Activated CD4-positive, alpha-beta T cell treated with anti-CD3 and anti-CD28 coated beads for 1 hour (primary cell): ENCODE results near the gene CCT8L2.
"Not testable (repeated sequence)": the region's sequence is repeated elsewhere in the genome, so short reads cannot be mapped to it uniquely, and the experiment has no call there.

Source experiments
- DNase-seq: peaks from one replicate; pipeline ENCODE4 v3.0.0-alpha.2; 2020

The CCT8L2 gene

DNA sequence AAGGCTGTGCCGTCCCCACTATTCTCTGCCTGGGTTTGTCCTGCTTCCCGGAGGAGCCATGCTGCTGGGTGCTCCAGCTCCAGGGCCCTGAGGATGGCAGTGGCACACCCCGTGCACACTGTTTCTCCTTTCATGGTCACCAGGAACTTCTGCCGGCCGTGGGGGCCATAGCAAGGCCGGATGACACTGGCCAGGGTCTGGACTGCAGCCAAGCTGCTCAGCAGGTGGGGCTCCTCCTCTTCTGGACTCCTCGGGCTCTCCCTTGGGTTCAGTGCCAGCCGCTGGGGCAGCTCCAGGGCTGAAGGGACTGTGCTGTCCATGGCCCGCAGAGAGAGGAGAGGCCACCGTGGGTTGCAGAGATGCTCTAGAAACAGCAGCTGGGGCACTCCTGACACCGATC lies 379 bp downstream of the CCT8L2 start:
- DNase-seq, result not testable (repeated sequence)

DNA sequence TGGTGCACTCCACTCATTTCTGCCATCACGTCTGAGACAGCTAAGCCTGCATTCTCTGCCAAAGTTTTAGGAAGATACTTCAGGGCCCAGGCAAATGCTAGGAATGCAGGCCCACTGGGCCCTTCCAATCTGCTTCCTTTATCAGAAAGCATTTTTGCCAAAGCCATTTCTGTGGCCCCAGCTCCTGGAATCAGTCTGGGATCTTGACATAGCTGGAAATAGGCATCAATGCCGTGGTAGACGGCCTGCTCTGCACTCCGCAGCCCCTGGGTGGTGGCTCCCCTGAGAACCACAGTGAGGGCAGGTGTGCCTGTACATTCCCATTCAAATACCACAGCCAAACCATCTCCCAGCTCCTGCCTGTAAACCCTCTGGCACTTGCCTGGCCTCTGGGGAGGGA lies 1.5 kb downstream of the CCT8L2 start:
- DNase-seq, result not testable (repeated sequence)

DNA sequence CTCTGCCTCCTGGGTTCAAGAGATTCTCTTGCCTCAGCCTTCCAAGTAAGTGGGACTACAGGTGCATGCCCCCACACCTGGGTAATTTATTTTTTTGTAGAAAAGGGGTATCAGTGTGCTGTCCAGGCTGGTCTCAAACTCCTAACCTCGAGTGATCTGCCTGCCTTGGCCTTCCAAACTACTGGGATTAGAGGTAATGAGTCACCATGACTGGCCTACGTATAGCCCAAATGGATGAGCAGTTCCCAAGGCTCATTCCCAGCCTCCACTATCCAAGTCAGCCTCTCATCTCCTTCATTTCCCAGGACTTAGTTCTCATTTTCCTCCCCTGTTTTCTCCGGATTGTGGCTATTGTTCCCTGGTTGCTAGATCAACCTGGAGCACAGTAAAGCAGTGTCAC lies 5.6 kb downstream of the CCT8L2 start:
- DNase-seq, result no peak

DNA sequence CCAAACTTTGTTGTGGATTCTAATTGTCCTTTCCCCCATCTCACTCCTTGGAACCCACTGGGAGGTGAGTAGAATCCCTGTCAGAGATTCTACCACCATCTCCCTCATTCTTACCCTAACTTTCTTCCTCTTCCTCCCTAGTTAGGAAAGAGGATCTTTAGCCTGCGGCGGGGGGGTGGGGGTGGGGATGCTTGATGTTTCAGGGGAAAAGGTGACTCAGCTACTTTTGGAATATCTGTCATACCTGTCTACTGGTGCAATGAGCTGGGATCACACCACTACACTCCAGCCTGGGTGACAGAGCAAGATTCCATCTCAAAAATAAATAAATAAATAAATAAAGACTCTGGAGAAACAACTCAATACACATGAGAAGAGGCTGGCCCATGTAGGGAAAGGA lies 6.4 kb downstream of the CCT8L2 start:
- DNase-seq, result no peak

DNA sequence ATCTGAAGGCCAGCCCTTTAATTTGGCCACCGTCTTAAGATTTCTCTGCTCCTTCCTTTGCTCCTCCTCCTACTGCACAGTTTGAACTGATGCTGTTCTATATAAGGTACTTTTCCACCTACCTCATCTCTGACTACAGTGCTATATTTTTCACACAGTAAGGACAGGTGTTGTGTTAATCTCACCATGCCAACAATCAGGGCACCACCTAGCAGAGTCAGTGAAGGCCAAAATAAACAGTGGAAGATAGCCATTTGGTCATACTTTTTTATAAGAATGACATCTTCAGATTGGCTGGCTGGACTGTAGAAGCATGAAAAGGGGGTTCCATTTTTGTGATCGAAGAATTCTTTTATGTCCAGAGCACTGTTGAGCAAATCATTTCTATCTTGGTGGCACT lies 11.7 kb downstream of the CCT8L2 start:
- DNase-seq, result not testable (repeated sequence)

DNA sequence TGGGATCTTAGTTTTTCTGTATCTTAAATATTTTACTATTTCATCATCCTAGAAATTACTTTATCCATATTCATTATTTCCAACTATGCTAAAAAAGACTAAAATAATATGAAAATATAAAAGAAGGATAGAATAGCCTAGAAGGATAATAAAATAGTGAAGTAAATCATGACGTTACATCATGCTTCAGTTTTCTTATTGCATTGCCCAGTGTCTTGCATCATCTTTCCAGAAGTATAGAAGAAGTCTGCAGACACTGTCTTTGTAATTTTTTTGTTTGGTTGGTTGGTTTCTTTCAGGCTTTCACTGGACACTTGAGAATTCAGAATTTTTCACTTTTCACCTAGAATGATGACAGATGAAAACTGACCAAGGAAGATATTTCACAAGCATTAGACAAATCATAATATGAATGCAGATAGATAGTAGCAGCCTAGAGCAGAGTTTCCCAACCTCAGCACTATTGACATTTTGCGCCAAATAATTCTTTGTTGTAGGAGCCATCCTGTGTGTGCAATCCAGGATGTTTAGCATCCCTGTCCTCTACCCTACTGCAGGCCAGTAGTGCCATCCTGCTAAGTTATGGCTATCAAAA lies 23.3 kb downstream of the CCT8L2 start:
- DNase-seq, result not testable (repeated sequence)

DNA sequence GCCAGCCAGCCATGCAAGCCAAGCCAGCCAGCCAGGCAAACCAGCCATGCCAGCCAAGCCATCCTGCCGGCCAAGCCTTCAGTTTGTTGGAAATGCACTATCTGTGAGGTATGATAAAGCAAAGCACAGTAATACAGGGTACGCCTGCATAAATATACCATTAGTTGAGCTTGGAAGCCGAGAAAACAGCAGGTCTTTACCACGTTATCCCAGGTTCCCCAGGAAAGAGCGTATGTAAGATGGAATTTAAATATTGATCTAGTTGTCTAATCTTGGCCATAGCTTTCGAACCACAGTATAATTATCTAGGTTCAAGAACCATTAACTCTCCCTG lies 24.2 kb downstream of the CCT8L2 start:
- DNase-seq, result no peak

DNA sequence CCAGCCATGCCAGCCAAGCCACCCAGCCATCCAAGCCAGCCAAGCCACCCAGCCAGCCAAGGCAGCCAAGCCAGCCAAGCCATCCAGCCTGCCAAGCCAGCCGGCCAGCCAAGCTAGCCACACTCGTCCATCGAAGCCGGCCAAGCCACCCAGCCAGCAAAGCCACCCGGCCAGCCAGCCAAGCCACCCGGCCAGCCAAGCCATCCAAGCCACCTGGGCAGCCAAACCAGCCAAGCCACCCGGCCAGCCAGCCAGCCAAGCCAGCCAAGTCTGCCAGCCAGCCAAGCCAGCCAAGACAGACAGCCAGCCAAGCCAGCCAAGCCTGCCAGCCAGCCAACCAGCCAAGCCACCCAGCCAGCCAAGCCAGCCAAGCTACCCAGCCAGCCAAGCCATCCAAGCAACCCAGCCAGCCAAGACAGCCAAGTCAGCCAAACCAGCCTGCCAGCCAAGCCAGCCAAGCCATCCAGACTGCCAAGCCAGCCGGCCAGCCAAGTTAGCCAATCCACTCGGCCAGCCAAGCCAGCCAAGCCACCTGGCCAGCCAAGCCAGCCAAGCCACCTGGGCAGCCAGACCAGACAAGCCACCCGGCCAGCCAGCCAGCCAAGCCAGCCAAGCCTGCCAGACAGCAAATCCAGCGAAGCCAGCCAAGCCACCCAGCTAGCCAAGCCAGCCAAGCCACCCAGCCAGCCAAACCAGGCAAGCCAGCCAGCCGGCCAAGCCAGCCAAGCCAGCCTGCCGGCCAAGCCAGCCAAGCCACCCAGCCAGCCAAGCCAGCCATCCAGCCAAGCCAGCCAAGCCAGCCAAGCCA lies 24.8 kb downstream of the CCT8L2 start:
- not testable (repeated sequence) for DNase-seq

DNA sequence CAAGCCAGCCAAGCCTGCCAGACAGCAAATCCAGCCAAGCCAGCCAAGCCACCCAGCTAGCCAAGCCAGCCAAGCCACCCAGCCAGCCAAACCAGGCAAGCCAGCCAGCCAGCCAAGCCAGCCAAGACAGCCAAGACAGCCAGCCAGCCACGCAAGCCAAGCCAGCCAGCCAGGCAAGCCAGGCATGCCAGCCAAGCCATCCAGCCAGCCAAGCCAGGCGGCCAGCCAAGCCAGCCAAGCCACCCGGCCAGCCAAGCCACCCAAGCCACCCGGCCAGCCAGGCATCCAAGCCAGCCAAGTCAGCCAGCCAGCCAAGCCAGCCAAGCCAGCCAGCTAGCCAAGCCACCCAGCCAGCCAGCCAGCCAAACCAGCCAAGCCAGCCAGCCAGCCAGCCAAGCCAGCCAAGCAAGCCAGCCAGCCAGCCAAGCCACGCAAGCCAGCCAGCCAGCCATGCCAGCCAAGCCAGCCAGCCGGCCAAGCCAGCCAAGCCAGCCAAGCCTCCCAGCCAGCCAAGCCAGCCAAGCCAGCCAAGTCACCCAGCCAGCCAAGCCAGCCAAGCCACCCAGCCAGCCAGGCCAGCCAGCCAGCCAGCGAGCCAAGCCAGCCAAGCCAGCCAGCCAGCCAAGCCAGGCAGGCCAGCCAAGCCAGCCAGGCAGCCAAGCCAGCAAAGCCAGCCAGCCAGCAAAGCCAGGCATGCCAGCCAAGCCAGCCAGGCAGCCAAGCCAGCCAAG lies 26.0 kb downstream of the CCT8L2 start:
- not testable (repeated sequence) for DNase-seq

DNA sequence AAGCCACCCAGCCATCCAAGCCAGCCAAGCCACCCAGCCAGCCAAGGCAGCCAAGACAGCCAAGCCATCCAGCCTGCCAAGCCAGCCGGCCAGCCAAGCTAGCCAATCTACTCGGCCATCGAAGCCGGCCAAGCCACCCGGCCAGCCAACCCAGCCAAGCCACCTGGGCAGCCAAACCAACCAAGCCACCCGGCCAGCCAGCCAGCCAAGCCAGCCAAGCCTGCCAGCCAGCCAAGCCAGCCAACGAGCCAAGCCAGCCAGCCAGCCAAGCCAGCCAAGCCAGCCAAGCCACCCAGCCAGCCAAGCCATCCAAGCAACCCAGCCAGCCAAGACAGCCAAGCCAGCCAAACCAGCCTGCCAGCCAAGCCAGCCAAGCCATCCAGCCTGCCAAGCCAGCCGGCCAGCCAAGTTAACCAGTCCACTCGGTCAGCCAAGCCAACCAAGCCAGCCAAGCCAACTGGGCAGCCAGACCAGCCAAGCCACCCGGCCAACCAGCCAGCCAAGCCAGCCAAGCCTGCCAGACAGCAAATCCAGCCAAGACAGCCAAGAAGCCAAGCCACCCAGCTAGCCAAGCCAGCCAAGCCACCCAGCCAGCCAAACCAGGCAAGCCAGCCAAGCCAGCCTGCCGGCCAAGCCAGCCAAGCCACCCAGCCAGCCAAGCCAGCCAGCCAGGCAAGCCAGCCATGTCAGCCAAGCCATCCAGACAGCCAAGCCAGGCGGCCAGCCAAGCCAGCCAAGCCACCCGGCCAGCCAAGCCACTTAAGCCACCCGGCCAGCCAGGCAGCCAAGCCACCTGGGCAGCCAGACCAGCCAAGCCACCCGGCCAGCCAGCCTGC lies 26.8 kb downstream of the CCT8L2 start:
- not testable (repeated sequence) for DNase-seq

DNA sequence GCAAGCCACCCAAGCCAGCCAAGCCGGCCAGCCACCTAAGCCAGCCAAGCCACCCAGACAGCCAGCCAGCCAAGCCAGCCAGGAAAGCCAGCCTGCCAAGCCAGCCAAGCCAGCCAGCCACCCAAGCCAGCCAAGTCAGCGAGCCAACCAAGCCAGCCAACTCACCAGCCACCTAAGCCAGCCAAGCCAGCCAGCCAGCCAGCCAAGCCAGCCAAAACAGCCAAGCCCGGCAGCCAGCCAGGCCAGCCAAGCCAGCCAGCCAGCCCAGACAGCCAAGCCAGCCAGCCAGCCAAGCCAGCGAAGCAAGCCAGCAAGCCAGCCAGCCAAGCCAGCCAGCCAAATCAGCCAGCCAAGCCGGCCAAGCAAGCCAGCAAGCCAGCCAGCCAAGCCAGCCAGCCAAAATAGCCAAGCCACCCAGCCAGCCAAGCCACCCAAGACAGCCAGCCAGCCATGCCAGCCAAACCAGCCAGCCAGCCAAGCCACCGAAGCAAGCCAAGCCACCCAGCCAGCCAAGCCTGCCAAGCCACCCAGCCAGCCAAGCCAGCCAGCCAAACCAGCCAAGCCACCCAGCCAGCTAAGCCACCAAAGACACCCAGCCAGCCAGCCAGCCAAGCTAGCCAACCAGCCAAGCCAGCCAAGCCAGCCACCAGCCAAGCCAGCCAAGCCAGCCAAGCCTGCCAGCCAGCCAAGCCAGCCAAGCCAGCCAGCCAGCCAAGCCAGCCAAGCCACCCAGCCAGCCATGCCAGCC lies 27.6 kb downstream of the CCT8L2 start:
- DNase-seq, result not testable (repeated sequence)

DNA sequence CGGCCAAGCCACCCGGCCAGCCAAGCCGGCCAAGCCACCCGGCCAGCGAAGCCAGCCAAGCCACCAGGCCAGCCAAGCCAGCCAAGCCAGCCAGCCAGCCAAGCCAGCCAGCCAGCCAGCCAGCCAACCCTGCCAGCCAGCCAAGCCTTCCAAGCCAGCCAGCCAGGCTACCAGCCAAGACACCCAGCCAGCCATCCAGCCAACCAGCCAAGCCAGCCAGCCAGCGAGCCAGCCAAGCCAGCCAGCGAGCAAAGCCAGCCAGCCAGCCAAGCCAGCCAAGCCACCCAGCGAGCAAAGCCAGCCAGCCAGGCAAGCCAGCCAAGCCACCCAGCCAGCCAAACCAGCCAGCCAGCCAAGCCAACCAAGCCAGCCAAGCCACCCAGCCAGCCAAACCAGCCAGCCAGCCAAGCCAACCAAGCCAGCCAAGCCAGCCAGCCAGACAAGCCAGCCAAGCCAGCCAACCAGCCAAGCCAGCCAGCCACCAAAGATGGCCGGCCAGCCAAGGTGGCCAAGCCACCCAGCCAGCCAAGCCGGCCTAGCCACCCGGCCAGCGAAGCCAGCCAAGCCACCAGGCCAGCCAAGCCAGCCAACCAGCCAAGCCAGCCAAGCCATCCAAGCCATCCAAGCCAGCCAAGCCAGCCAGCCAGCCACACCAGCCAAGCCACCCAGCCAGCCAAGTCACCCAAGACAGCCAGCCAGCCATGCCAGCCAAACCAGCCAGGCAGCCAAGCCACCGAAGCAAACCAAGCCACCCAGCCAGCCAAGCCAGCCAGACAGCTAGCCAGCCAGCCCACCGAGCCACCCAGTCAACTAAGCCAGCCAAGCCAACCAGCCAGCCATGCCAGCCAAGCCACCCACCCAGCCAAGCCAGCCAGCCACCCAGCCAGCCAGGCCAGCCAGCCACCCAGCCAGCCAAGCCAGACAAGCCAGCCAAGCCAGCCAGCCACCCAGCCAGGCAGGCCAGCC lies 28.8 kb downstream of the CCT8L2 start:
- DNase-seq, result no peak

DNA sequence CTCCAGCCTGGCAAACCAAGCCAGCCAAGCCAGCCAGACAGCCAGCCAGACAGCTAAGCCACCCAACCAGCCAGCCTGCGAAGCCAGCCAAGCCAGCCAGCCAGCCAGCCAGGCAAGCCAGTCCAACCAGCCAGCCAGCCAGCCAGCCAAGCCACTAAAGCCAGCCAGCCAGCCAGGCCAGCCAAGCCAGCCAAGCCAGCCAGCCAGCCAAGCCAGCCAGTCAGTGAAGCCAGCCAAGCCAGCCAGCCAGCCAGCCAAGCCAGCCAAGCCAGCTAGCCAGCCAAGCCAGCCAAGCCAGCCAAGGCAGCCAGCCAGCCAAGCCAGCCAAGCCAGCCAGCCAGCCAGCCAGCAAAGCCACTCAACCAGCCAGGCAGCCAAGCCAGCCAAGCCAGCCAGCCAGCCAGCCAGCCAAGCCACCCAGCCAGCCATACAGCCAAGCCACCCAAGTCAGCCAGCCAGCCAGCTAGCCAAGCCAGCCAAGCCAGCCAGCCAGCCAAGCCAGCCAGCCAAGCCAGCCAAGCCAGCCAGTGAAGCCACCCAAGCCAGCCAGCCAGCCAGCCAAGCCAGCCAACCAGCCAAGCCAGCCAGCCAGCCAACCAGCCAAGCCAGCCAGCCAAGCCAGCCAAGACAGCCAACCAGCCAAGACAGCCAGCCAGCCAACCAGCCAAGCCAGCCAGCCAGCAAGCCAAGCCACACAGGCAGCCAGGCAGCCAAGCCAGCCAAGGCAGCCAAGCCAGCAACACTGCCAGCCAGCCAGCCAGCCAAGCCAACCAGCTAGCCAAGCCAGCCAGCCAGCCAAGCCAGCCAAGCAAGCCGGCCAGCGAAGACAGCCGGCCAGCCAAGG lies 29.7 kb downstream of the CCT8L2 start:
- no peak for DNase-seq

DNA sequence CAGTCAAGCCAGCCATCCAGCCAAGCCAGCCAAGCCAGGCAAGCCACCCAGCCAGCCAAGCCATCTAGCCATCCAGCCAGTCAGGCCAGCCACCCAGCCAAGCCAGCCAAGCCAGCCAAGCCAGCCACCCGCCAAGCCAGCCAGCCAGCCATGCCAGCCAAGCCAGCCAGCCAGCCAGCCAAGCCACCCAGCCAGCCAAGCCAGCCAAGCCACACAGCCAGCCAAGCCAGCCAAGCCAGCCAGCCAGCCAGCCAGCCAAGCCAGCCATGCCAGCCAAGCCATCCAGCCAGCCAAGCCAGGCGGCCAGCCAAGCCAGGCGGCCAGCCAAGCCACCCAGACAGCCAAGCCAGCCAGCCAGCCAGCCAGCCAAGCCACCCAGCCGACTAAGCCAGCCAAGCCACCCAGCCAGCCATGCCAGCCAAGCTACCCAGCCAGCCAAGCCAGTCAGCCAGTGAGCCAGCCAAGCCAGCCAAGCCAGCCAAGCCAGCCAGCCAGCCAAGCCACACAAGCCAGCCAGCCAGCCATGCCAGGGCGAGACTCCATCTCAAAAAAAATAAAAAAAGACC lies 31.4 kb downstream of the CCT8L2 start:
- DNase-seq, result not testable (repeated sequence)

DNA sequence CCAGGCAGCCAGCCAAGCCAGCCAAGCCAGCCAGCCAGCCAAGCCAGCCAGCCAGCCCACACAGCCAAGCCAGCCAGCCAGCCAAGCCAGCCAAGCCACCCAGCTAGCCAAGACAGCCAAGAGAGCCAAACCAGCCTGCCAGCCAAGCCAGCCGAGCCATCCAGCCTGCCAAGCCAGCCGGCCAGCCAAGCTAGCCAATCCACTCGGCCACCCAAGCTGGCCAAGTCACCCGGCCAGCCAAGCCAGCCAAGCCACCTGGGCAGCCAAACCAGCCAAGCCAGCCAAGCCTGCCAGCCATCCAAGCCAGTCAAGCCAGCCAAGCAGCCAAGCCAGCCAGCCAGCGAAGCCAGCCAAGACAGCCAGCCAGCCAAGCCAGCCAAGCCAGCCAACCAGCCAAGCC lies 32.0 kb downstream of the CCT8L2 start:
- DNase-seq, result not testable (repeated sequence)

DNA sequence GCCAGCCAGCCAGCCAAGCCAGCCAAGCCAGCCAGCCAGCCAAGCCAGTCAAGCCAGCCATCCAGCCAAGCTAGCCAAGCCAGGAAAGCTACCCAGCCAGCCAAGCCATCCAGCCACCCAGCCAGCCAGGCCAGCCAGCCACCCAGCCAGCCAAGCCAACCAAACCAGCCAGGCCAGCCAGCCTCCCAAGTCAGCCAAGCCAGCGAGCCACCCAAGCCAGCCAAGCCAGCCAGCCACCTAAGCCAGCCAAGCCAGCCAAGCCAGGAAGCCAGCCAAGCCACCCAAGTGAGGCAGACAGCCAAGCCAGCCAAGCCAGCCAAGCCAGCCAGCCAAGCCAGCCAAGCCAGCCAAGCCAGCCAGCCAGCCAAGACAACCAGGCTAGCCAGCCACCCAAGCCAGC lies 32.6 kb downstream of the CCT8L2 start:
- DNase-seq, result not testable (repeated sequence)

DNA sequence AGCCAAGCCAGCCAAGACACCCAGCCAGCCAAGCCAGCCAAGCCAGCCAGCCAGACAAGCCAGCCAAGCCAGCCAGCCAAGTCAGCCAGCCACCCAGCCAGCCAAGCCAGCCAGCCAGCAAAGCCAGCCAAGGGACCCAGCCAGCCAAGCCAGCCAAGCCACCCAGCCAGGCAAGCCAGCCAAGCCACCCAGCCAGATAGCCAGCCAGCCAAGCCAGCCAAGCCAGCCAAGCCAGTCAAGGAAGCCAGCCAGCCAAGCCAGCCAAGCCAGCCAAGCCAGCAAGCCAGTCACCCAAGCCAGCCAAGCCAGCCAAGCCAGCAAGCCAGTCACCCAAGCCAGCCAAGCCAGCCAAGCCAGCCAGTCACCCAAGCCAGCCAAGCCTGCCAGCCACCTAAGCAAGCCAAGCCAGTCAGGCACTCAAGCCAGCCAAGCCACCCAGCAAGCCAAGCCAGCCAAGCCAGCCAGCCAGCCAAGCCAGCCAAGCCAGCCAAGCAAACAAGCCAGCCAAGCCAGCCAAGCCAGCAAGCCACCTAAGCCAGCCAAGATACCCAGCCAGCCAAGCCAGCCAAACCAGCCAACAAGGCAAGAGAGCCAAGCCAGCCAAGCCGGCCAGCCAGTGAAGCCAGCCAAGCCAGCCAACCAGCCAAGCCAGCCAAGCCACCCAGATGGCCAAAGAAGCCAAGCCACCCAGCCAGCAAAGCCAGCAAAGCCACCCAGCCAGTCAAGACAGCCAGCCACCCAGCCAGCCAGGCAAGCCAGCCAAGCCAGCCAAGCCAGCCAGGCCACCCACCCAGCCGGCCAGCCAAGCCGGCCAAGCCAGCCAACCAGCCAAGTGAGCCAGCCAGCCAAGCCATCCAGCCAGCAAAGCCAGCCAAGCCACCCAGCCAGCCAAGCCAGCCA lies 33.3 kb downstream of the CCT8L2 start:
- no peak for DNase-seq

DNA sequence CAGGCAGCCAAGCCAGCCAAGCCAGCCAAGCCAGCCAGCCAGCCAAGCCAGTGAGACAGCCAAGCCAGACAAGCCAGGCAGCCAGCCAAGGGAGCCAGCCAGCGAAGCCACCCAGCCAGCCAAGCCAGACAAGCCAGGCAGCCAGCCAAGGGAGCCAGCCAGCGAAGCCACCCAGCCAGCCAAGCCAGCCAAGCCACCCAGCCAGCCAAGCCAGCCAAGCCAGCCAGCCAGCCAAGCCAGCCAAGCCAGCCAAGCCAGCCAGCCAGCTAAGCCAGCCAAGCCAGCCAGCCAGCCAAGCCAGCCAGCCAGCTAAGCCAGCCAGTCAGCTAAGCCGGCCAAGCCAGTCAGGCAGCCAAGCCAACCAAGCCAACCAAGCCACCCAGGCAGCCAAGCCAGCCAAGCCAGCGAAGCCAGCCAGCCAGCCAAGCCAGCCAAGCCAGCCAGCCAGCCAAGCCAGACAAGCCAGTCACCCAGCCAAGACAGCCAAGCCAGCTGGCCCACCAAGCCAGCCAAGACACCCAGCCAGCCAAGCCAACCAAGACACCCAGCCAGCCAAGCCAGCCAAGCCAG lies 34.1 kb downstream of the CCT8L2 start:
- not testable (repeated sequence) for DNase-seq
